GM12865 (cell line): ENCODE measurements around the gene NEMP1.

ENCODE experiments used
- DNase-seq: peaks from one replicate; pipeline ENCODE4 v3.0.0; 2010; ENCODE audit warnings: low read depth
- H3K4me3 ChIP-seq: 2 replicates; pipeline ENCODE4 v1.5.1; 2011; ENCODE audit warnings: mild to moderate bottlenecking, low read depth, low read length, control low read depth
- CTCF ChIP-seq: IDR thresholded peaks from 2 replicates; pipeline ENCODE4 v1.5.1; 2011; ENCODE audit warnings: low read length, control low read depth, low read depth, inconsistent platforms; ENCODE audit not compliant: insufficient read depth; ENCODE audit errors: missing control alignments

Gene NEMP1

GRCh38 chr12:57006809-57007475 lies 71.6 kb downstream of the NEMP1 start:
- H3K4me3 ChIP-seq: peak overlapping the region; percentile 54
- TF ChIP-seq CTCF: no peak
- no peak for DNase-seq

- peak; percentile 79 for DNase-seq
- peak within 1 kb of the TSS; percentile 83 for H3K4me3 ChIP-seq
- TF ChIP-seq CTCF: peak; percentile 63
Measured at GRCh38 chr12:57005980-57006808, 72.4 kb downstream of the NEMP1 start, which contains the start of gene ZBTB39. Gene ZBTB39, minus strand, starts transcription at chr12:57006546. Its CDS starts 1,629 bp downstream, at chr12:57004917.
